A204.1 (cell line): Measurements from ENCODE around the gene CCDC112.

ENCODE experiments used
- FAIRE-seq: peaks from 2 replicates; lab custom pipeline; 2012; peaks lifted over from hg19 to GRCh38; lab: Jason Lieb, UNC

CCDC112 gene

DNA sequence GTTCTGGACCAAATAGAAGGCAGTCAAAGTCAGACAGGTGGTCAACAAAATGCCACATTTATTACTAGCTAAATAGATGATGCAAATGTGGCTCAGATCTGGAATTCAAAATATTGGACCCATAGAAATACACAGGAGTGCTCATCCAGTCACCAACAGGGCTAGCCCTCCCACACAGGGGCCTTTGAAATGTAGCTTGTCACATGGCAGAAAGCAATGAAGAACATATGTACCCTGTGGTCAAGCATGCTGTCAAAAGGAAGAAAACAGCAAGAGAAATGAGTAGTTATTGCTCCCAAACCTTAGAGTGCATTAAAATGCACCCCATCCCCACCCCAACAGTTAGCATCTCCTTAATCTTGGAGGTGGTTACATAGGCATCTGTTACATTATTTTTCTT, 20.9 kb upstream of the CCDC112 start:
- no peak for FAIRE-seq

DNA sequence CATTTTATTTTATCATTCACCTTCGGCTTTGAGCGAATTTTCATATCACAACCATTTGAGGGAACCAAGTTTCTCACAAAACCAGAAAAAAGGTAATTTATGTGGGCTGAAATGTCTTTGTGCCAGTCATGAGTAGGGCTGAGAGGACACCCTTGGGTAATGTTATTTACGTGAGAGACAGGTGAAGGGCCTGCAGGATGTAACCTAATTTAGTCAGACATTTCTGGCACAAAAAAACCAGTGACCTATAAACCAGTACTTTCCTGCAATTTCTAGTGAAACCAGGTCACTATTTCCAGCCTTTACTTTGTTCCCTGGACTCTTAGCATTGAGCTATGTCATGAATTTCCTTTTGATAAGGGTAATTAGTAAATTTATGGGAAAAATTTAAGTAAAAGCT, 17.2 kb upstream of the CCDC112 start:
- FAIRE-seq: no peak

DNA sequence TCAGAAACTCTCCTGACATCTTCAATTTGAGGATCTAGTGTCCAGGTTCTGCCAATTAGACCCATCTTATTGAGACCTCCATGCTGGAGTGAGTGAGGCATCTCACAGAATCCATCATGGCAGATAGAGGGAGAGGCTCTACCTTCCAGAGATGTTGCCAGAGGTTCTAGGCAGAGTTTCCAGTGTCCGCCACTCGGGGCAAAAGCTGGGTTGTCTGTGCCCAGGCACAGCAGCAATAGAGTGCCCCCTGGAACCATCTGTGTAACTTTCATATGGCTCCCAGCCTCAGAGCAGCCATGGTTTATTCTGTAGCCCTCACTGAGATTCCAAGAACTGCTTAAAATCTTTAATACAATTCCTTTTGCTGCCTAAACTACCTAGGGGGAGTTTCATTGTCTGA, 16.6 kb upstream of the CCDC112 start:
- no peak for FAIRE-seq

DNA sequence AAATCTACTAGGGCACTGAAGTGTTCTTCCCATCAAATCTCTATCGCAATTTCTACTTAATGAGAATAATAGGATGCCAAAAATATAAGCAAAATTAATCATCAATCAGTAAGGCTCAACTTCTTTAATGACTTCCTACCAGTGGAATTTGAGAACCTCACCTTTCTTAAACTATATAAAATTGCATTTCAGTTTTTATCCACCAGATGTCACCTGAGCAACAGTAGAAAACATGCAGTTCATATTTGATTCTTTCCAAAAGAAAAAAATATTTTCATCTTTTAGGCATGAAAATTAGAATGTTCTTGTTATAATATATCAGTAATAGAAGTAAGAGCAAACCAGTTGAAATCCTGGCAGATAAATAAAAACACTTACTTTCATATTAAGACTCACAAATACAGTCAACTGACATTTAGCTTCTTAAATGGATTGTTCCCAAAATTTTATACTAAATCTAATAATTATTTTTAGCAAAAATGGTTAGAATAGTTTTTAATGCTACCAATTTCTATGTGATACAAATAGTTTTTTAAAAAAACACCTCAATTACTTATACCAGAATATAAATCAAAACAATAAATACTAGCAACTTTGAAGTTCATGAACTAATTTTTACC, 13.4 kb upstream of the CCDC112 start:
- FAIRE-seq: peak; percentile 98

DNA sequence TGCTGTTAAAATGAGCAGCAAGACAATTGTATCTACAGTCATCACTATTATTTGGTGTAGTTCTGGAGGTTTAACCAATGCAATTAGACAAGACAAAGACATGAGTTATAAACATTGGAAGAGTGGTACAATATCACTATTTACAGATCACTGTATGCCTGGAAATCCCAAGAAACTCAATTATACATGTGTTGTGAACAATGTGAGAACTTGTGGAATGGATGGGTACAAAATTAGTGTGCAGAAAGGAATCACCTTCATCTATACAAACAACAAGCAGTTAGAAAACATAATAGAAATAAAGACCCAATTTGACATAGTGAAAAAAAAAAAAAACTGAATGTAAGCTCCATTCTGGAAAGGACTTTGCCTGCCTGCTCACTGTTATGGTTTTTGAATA, 12.4 kb upstream of the CCDC112 start:
- no peak for FAIRE-seq

- no peak for FAIRE-seq
These were observed 9.6 kb upstream of the CCDC112 start for GRCh38 chr5:115306011-115306536.

GRCh38 chr5:115304496-115304895, 8.0 kb upstream of the CCDC112 start:
- FAIRE-seq: no peak

DNA sequence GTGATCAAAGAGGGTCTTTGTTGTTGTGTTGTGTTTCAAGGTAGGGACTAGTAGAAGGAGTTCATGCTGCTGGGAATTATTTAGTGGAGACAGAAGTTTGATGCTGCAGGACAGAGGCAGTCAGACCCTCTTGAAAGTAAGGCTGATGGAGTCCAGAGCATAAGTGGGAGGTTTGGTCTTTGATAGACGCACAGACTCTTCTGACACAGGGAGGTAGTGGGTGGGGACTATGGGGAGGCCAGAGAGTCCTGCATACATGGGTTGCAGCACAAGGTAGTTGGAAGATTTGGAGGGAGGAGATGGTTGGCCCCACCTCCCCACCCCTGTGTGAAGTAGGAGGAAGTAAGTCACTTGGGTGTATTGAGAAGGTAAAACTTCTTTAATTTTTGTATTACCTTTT, 2.4 kb upstream of the CCDC112 start:
- no peak for FAIRE-seq

- FAIRE-seq: no peak
These were observed 577 bp upstream of the CCDC112 start for GRCh38 chr5:115297031-115297430.

GRCh38 chr5:115295777-115296123, 704 bp downstream of the CCDC112 start:
- FAIRE-seq: no peak

DNA sequence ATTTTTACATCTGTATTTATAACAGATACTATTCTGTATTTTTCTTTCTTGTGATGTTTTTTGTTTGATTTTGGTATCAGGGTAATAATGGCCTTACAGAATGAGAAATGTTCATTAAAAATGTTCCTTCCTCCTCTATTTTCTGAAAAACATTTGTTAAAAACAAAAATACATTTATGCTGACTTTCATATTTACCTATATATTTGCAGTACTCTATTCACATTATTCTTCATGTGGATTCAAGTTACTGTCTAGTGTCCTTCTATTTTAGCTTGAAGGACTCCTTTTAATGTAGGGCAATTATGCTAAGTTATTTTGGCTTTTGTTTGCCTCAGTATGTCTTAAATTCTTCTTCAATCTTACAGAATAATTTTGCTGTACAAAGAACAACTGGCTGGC, 5.1 kb downstream of the CCDC112 start:
- FAIRE-seq: no peak

GRCh38 chr5:115289104-115289503, 7.3 kb downstream of the CCDC112 start:
- FAIRE-seq: no peak

GRCh38 chr5:115284021-115284420, 12.4 kb downstream of the CCDC112 start:
- no peak for FAIRE-seq

GRCh38 chr5:115282131-115282530, 14.3 kb downstream of the CCDC112 start:
- no peak for FAIRE-seq

GRCh38 chr5:115274584-115274983, 21.9 kb downstream of the CCDC112 start:
- no peak for FAIRE-seq

DNA sequence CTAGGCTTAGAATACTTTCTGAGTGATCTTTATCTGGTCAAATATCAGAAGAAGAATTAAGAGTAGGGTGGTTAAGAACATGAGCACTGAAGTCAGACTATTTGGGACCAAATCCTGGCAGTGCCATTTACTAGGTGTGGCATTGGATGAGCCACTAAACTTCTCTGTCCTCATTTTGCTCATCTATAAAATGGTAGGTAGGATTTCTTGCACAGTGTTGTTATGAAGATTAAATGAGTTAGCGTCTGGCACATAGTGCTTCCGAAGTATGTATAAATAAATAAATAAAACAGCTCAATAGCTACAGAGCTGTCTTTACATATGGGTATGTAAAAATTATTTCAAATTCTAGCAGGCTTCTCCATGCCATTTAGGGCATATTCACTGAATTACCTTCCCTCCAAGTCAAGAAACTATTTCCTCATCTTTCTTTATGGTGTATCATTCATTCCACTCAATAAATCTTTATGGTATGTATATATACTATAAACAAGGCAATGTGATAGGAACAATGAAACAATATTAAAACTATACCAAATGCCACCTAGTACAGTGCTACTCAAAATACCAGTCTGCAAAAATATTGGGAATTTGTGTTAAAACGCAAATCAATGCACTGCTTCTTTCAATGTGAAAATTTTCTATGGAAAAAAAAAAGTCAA, 24.0 kb downstream of the CCDC112 start:
- no peak for FAIRE-seq

DNA sequence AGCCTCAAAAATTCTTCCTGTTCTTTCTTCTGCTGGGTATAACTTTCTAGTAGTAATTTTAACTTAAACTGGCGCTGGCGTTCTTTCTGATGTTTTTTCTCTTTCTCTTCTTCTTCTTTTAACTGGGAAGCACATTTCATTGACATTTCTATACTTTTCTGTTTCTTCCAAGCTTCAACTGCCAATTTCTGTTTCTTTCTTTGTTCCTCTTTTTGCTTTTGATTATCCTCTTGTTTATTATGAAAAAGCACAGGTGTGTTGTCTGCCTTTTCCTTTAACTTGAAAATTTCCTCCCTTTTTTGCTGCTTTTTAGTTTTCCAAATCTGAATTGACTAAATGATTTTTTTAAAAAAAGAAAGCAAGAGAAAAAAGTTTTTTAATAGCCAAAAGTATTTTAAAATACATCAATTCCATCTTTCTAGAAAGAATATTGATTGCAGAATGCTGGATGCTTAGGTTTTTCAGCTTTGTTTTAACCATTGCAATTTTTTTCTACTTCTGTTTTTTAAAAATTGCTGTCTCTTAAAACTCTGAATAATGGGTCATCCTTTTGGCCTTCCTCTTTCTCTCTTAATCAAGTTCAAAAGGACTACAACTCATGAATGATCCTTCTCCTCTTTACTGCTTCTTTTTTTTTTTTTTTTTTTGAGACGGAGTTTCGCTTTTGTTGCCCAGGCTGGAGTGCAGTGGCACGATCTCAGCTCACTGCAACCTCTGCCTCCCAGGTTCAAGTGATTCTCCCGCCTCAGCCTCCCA, 25.0 kb downstream of the CCDC112 start:
- FAIRE-seq: no peak

- FAIRE-seq: no peak
These were observed 28.8 kb downstream of the CCDC112 start for GRCh38 chr5:115267617-115268016.

- FAIRE-seq: no peak
These were observed 31.2 kb downstream of the CCDC112 start for GRCh38 chr5:115265220-115265619.

DNA sequence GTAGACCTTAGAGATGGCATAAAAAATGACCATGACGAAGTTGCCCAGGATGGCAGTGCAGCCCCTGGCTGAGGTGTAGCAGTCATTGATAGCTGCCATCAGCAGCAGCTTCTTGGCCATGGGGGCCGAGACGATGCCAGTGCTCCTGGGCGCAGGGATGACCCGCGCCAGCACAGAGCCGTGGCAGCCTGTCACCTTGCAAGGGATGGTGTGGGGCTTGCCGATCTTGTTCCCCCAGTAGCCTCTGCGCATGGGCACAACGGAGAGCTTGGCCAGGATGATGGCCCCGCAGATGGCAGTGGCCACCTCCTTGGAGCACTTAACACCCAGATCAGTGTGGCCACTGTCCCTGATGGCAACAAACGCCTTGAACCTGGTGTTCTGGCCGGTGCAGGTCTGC, 31.7 kb downstream of the CCDC112 start:
- FAIRE-seq: no peak

- no peak for FAIRE-seq
These were observed 33.4 kb downstream of the CCDC112 start for GRCh38 chr5:115263078-115263380.

- FAIRE-seq: no peak
These were observed 34.0 kb downstream of the CCDC112 start, which contains the start of gene PGGT1B for GRCh38 chr5:115262321-115263077. Gene PGGT1B (minus strand): TSS chr5:115262877. CDS start chr5:115262851, 26 bp downstream.

DNA sequence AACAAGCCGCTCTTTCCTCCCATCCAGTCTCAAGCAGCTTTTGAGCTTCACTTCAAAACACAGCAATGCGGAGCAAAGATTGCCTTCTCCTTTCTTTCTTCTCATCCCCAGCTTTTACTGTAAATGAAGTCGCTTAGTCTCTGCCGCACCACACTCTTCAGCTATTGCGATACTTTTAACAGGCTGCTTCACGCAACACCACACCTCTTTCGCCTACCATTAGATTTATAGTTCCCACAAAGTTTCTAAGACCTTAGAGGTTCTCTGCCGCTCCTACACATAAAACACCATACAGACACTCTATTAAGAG, 34.5 kb downstream of the CCDC112 start:
- FAIRE-seq: no peak
